NCI-H2196 treated with DMSO at 0.1 percent for 48 hours (cell line): ENCODE measurements around the gene SACM1L.
A peak's percentile ranks its signal among the peaks of the same experiment; 100 is the strongest.

ENCODE experiments used
- DNase-seq: peaks from one replicate; lab custom pipeline; 2025; ENCODE audit not compliant: unreplicated experiment; lab: John Stamatoyannopoulos, UW

SACM1L gene, protein sequence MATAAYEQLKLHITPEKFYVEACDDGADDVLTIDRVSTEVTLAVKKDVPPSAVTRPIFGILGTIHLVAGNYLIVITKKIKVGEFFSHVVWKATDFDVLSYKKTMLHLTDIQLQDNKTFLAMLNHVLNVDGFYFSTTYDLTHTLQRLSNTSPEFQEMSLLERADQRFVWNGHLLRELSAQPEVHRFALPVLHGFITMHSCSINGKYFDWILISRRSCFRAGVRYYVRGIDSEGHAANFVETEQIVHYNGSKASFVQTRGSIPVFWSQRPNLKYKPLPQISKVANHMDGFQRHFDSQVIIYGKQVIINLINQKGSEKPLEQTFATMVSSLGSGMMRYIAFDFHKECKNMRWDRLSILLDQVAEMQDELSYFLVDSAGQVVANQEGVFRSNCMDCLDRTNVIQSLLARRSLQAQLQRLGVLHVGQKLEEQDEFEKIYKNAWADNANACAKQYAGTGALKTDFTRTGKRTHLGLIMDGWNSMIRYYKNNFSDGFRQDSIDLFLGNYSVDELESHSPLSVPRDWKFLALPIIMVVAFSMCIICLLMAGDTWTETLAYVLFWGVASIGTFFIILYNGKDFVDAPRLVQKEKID

DNA sequence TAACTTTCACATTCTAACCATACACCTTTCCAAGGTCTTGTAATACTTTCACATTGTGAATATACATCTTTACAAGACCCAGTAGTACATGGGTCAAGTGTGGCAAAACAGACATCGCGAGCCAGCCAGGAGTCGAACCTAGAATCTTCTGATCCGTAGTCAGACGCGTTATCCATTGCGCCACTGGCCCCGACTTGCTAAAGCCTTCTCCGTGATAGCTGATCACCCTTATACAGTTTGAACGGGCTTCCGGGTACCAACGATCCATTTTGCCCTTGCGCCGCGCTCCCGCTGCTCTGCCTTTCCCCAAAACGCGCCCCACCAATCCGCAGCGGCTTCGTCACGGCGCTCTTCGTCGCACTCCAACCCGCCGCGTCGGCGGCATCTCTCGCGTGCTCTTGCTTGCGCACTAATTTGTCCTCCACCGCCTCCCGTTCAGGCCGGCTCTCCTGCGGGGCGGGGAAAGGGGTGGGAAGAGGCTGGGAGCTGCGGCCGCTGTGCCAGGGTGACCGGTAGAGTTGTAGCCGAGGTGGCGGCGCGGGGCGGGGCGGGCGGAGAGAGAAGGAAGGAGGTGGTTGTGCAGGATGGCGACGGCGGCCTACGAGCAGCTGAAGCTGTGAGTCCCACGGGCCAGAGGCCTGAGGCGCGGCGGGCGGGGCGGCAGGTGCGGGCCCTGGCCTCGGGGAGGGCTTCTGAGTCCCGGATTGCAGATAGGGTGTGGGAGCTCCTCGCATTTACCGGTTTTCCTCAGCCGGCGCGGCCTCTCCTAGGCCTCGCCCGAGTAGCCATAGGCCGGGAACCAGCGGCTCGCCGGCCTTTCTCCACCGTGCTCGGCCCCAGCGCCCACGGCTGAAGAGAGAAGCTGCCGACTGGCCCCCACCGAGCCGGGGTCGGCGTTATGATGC lies at the start of gene SACM1L:
TSS of gene SACM1L (plus strand) at position 515 of the 905 bp plus-strand sequence. CDS start at position 585, 70 bp downstream.
- peak; percentile 76 for DNase-seq

DNA sequence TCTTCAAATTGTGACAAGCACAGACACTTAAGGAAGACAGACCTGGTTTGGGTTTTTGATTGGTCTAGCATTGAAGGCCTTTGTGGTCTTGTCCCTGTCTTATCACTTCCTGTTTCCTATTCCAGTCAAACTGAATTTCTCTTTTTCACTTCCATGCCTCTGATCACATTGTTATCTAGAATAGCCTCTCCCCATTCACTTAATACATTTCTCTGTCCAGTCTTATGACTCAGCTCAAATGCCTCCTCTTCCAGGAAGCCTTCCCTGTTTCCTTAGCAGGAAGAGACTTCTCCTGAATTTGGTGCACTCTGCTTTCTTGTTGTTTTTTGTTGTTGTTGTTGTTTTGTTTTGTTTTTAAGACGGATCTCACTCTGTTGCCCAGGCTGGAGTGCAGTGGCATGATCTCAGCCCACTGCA lies 49.1 kb upstream of the SACM1L start:
- no peak for DNase-seq

DNA sequence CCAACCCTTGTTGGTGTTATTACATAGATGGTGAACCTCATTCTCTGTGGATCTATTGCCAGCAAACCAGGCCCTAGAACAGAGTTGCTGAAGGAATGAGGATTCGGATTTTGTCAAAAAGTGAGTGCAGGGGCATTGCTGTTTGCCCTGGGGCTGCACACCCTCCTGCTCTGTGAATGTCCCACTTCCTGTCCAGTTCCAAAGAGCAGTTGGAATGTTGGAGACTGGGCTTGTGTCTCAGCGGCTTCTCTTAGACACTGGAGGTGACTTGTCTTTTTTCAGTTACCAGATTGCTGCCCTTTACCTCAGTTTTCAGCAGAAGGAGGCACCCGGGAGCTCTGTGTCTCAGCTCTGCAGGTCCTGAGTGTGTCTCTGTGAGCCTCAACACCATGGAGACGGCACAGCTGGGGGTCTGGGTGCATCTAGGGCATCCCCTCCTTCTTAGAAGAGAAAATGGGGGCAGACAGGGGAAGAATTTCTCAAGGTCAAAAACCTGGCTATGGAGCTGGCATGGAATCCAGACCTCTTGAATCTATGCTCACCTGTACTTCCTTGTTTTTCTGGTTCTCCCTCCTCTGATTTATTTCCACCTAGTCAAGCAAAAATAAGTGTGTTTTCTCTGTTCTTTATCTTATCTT lies 48.4 kb upstream of the SACM1L start:
- DNase-seq, result no peak

DNA sequence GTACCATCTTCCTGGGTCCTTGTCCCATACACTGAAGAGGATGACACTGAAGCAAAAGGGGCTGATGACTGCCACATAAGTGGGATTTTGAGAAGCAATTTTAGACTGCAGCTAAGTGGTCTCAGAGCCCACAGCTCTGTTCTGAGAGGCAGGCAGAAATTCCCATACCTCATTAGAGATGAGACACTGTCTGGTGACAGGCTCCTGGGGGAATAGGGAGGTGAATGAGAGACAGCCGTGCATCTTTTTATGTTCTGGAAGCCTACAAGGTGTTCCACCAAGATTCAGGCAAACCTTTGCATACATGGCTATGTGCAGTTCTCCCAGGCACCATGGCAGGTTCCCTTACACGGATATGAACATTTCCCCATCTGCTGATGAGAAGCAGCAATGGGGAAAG lies 47.4 kb upstream of the SACM1L start:
- no peak for DNase-seq

DNA sequence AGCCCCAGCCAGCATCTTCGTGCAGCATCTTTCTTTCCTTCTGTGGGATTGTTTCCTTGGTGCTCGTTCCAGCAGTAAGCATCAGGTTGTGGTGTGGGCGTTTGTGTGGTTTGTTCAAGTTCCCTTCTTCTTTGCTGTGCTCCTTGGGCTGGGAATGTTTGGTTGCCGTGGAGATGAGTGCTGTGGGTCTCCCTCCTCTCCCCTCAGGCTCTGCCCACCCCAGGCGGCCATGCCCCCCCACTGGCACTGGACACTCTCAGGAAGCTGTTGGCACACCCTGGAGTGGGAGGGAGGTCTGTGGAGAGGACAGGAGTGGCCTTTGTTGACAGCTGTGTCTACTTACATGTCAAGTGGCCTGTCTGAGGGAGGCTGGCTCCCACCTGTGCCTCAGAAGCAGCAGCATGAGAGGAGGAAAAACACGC lies 46.5 kb upstream of the SACM1L start:
- DNase-seq, result no peak

DNA sequence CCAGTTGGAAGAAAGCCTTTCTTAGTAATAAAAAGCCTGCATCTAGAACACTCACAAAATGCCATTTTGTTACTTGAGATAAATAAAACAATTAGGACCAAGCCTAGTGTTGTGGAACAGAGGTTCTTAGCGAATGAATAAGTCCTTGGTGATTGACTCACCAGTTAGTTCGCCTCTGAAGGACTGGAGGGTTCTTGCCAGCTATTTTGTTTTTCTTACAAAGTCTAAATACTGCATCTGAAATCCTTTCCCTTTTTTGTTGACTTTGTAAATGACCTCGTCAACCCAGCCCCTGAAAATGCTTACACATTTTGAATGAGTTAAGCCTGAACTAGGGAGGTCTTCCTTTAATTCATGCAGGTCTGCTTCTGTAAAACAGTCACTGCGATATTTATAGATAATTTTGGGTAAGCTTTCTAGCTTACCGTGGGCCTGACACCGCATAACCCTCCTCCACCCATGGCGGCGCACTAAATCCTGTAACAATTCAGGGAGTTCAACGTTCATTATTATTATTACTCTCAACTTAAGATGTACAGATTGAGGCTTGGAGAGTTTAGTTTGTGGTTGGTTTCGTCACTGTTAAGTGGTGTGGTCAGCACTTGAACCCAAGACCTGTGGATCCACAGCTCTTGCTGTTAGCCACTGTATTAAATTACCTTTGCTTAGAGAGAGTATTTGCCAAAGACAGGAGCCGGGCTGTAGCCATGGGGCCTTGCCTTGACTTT lies 45.0 kb upstream of the SACM1L start:
- no peak for DNase-seq

DNA sequence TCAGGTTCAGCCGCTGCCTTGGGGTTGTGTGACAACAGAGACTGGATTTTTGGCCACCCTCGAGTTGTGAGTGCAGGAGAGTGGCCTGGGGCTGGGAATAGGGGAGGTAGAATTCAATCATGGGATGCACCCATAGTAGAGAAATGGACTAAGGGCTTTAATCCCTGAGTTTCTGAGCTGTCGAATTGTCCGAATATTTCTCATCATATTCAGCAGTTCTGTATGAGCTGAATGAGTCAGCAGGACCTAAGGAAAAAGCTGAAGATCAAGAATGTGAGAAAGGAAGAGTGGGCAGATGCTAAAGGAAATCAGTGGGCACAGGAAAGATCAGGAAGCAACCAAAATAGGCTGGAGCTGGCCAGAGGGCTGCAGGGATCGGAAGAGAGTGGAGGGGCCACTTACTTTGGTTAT lies 44.4 kb upstream of the SACM1L start:
- DNase-seq, result no peak

DNA sequence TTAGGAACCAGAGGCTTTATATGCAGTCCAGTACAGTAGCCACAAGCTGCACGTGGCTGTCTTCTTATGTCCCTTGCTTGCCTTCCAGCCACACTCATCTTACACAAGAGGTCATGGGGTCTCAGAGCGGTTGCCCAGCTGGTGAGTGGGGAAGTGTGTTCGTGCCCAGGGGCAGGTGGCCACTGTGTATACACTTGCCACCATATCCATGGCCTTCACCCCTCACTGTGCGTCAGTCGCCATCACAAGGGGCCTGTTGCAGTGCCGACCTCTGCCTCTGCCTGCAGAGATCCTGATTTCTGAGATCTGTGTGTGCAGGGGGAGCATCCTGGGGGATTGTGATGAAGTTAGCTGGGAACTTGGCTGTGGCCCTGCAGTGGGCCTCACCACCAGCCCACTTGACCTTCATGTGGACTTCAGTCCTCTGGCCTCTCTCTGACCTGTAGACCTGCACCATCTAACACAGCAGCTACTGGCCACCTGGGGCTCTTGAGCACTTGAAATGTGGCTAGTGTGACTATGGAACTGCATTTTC lies 43.1 kb upstream of the SACM1L start:
- no peak for DNase-seq

DNA sequence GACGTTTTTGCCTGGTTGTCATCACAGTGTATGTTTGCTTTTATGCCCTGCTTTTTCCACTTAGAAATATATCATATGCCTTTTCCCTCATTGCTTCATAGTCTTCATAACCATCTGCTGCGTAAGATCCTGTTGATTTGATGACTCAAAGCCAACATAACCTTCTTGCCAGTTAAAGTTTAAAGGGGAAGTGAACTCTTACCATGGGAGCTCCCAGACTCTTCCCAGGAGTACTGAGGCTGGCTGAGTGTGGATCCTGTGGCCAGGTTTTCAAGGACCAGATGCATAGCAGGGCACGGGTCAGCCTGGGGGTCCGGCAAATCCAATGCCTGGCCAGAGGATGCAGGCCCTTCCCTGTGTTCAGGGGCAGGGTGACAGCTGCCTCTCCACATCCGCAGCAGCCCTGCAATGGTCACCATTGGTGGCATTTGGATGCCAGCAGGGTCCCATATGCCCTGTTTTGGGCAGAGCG lies 42.0 kb upstream of the SACM1L start:
- DNase-seq, result no peak

DNA sequence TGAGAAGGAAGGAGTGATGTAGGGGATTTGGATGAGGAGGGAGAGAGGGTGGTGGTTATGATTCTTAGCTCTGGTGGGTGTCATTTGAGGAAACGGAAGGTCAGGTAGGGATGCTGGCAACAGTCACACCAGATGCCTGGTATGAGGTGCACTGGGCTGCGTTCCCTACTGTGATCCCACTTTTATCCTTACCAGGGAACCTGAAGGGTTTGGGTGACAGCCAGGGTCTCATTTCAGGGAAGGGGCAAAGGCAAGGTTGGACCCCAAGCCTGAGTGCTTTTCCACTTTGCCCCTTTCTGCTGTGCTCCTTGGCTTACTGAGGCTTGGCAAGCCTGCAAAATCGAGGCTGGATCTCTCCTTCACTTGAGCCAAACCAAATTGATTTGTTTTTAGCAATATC lies 36.0 kb upstream of the SACM1L start:
- DNase-seq, result no peak

DNA sequence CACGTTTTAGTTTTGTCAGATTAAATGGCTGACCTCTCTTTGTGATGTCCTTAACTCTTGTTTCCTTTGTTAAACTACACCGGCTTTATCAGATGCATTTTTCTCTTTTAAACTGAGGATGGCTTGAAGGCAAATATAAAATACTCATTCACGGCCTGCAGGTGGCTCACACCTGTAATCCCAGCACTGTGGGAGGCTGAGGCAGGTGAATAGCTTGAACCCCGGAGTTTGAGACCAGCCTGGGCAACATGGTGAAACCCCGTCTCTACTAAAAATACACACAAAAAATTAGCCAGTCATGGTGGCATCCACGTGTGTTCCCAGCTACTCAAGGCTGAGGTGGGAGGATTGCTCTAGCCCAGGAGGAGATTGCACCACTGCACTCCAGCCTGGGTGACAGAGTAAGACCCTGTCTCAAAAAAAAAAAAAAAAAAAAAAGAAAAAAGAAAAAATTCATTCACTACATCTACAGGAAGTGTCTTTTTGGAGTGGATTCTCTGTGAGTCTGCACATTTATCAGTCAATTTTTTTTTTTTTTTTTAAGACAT lies 34.7 kb upstream of the SACM1L start:
- no peak for DNase-seq

DNA sequence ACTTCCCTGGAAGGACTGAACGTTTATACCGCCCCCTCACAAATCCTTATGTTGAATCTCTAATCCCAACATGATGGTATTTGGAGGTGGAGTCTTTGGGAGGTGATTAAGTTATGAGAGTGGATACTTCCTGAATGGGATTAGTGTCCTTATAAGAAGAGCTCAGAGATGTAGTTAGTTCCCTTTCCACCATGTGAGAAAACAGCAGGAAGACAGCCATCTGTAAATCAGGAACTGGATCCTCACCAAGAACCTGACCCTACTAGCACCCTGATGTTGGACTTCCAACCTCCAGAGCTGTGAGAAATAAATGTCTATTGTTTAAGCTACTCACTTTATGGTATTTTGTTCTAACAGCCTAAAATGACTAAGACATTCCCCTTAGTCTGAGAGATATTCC lies 33.3 kb upstream of the SACM1L start:
- DNase-seq, result no peak

DNA sequence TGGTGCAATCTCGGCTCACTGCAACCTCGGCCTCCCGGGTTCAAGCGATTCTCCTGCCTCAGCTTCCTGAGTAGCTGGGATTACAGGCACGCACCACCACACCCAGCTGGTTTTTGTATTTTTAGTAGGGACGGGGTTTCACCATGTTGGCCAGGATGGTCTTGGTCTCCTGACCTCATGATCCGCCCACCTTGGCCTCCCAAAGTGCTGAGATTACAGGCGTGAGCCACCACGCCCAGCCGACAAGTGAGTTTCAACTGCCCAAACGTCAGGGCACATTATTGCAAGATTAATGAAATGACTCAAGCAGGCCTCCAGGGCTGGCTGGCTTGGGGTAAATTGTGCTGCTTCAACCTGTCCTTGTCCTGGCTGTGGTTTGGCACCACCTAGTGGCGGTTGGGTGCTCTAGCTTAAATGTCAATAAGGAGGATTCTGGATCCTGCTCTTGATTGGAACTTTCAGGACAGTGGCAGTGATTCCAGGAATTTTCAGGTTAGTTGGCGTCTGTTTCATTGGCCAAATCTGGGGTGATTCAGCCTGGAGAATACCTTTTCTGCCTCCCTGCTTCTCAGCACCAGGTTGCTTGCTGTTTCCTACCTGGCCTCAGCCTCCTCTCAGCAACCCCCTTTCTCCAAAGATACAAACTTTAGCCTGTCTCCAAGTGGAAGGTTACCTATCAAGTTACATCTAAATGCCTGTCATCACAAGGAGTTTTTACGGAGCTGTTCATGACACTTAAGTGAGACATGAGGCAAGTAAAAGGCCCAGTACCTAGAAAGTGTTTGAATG lies 32.4 kb upstream of the SACM1L start:
- peak; percentile 26 for DNase-seq

DNA sequence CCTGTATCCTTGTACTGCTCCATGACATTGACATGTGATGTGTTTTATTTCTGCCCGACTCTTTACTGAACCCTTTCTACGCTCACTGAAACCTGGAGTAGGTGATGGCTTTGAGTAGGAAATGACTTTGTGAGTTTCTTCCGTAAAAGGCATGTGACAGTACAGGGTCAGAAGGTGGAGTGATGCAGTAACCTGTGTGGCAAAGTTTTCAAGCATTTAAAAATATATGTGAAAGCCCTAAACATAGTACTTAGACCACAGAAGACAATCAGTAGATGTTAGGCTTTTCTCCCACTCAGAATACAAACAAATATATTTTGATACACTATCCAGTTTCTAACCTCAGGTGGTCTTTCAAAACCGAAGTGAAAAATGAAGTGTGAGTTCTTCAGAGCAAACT lies 31.3 kb upstream of the SACM1L start:
- no peak for DNase-seq

DNA sequence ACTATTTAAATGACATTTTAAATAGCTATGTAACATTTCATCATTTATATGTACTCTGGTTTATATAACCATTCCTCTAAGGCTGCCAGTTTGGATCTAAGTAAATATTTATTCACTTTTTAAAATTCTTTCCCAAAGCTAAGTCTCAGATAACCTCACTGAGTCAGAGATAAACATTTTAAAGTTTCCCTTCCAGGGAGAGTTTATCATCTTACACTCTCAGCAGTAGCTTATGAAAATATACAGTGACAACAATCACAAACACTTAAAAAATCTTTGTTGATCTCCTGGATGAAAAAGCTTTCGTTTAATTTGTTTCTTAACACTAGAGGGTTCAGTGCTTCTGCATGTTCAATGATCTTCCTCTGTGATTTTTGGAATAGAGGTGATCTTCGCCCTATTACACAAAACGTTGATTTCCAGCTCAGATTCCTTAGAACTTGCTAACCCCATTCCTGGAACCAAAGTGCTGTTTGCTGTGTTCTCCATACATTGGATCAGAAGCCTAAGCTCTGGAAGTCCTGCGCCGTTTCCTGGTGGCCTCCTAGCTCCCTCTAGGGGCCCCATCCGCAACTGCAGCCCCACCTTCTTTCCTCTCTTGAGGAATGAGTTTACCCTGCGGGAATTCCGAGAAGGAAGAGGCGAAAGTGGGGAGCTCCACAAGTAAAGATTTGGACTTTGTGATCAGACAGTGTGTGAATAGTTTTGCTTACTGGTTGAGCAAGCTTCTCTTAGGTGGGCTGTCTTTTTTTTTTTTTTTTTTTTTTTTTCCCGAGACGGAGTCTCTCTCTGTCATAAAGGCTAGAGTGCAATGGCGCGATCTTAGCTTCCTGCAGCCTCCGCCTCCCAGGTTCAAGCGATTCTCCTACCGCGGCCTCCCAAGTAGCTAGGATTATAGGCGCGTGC lies 29.3 kb upstream of the SACM1L start:
- DNase-seq, result no peak

DNA sequence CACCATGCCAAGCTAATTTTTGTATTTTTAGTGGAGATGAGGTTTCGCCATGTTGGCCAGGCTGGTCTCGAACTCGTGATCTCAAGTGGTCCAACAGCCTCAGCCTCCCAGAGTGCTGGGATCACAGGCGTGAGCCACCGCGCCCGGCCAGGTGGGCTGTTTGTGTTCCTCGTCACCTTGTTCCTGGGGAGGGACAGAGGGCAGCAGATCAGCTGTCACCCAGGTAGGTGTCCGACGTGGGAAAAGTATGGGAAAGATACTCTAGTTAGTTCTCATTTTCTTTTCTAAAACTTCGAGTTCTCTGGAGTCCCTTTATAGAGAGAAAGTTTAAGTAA lies 28.7 kb upstream of the SACM1L start:
- DNase-seq, result no peak

DNA sequence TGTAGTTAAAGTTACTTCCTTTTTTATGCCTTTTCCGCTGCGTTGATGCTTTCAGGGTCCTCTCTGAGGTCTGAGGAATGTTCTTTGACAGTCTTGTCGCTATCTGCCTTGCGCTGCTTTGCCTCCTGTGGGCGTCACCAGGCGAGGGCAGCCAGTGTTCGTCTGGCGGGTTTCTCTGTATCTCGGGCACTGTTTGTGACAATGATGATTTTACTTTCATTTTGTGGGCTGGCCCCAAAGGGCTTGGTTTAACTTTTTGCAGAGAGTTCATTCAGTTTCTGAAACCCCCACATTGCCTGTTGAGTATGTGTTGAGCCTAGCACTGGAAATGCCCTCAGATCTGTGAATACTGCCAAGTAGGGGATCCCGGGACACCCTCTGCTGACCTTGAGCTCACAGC lies 24.6 kb upstream of the SACM1L start:
- no peak for DNase-seq

DNA sequence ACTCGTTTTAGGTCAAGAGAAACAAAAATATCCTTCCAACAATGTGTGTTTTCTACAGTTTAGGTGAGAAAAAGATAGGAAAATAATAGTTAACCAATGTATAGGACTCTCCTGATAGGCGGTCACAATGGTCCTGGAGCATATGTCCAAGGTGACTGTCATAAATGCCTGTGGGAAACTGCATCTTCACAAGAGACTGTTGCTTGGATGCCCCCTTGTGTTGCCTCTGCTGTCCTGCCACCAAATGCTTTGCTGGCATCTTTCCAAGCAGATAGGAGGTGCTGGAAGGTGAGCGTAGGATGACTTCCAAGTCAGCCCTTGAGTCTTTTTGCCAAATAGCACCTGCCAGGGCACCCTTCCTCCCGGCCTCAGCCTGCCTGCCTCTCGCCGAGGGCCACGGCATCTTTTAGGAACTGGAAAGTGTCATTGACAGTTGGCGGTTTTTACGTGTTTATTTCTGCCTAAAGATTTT lies 24.1 kb upstream of the SACM1L start:
- DNase-seq, result no peak
